Spleen (tissue), 13 donors: ENCODE results near the gene FADS1. TPM values are rescaled to one million over a fixed set of nuclear protein-coding genes. Genes with fewer than 3 reads are reported as not detected.
A peak's percentile ranks its signal among the peaks of the same experiment; 100 is the strongest.

Experiments used
- DNase-seq: peaks from one replicate; pipeline ENCODE4 v3.0.0-alpha.2; 2020
- H3K27ac ChIP-seq, 8 donors: fragments of 200-600 bp; sonication (generic) in 7 of 8; 1 replicate in 4 of 8; 2 replicates in 4 of 8; pipeline versions ENCODE4 v1.5.0 to v1.8.0; 2016 to 2021; ENCODE audit warnings: inconsistent platforms in 4 of 8, mild to moderate bottlenecking in 4 of 8, moderate library complexity in 1 of 8
- H3K27me3 ChIP-seq, 7 donors: fragments of 200-600 bp; sonication (generic) in 6 of 7; replicated peaks in 1 of 7; 1 replicate in 4 of 7; 2 replicates in 3 of 7; pipeline versions ENCODE4 v1.5.0 to v1.8.0; 2016 to 2021; ENCODE audit warnings: inconsistent platforms in 3 of 7, mild to moderate bottlenecking in 1 of 7
- H3K36me3 ChIP-seq, 6 donors: fragments of 200-600 bp; sonication (generic) in 5 of 6; 1 replicate in 4 of 6; 2 replicates in 2 of 6; pipeline versions ENCODE4 v1.5.0 to v1.8.0; 2016 to 2021; ENCODE audit warnings: inconsistent platforms in 2 of 6
- H3K4me1 ChIP-seq, 6 donors: fragments of 200-600 bp; sonication (generic) in 5 of 6; 1 replicate in 3 of 6; 2 replicates in 3 of 6; pipeline versions ENCODE4 v1.5.0 to v1.8.0; 2016 to 2021; ENCODE audit warnings: inconsistent platforms in 3 of 6
- H3K4me3 ChIP-seq, 8 donors: fragments of 200-600 bp; sonication (generic) in 7 of 8; 1 replicate in 4 of 8; 2 replicates in 4 of 8; pipeline versions ENCODE4 v1.5.0 to v1.8.0; 2016 to 2021; ENCODE audit warnings: inconsistent platforms in 4 of 8, mild to moderate bottlenecking in 4 of 8, moderate library complexity in 2 of 8
- H3K9me3 ChIP-seq, 8 donors: fragments of 200-600 bp; sonication (generic) in 7 of 8; 1 replicate in 4 of 8; 2 replicates in 4 of 8; pipeline versions ENCODE4 v1.5.0 to v1.8.0; 2016 to 2021; ENCODE audit warnings: inconsistent platforms in 4 of 8
- CTCF ChIP-seq, 11 experiments: fragments of 200-600 bp in 7 of 11; fragments of 450-650 bp in 4 of 11; sonication (generic) in 4 of 11; IDR thresholded peaks in 8 of 11; conservative IDR thresholded peaks in 3 of 11; 1 replicate in 7 of 11; 2 replicates in 4 of 11; pipeline versions ENCODE4 v1.4.0 to v1.8.0; 2016 to 2021; ENCODE audit warnings: antibody characterized with exemption in 11 of 11, inconsistent platforms in 4 of 11, mild to moderate bottlenecking in 1 of 11
- POLR2A ChIP-seq, 3 donors: fragments of 450-650 bp; IDR thresholded peaks; one replicate each; pipeline ENCODE4 v1.5.1; 2017; ENCODE audit warnings: antibody characterized with exemption in 3 of 3, mild to moderate bottlenecking in 1 of 3
- POLR2AphosphoS5 ChIP-seq, 3 donors: sonication (generic); formaldehyde crosslinking; IDR thresholded peaks; one replicate each; pipeline ENCODE4 v1.5.1; 2017; ENCODE audit warnings: antibody characterized with exemption in 3 of 3
- WGBS, 5 donors: extraction: QIAGEN DNeasy Blood & Tissue Kit in 3 of 5; methylation state at CpG; one replicate each; pipeline versions ENCODE4 v1.1.5 to v1.1.7; 2013 to 2018; 5-methylcytosine and 5-hydroxymethylcytosine counted together
- intact Hi-C: fragments of 100-400 bp; cut with DNase I; formaldehyde crosslinking; loops from one replicate; pipeline ENCODE4 v1.15.0; 2023; ENCODE audit warnings: low total_unique reads
- long read RNA-seq, 2 donors: transcript quantifications; one replicate each; lab custom pipeline, GENCODE V29; 2026
- polyA plus RNA-seq, 3 donors: library from polyadenylated mRNA; stranded (reverse); fragments of 200-250 nt; gene quantifications; one replicate each; pipeline ENCODE4 v1.2.1, GENCODE V29; 2013
- total RNA-seq, 7 donors: library from RNA; depleted of rRNA in 3 of 7; stranded (reverse); fragments of >200 nt in 3 of 7; fragmentation: NEBNext Ultra II Directional in 4 of 7; extraction: Animal tissue kit (Norgen Biotek cat#: 25700) in 4 of 7; gene quantifications; one replicate each; pipeline versions ENCODE4 v1.1.0 to v1.2.1, GENCODE V29; 2016 to 2021
- donor health status: healthy with polysubstance abuse.
- donor health status: DM: no; HTN: no; CAD: no; lungs with moderate emphysema.
- donor health status: DM: no; HTN: no; CAD: no.
- donor health status: Bipolar disorder and iron deficiency.
- donor health status: healthy.
- donor health status: DM: no; HTN: no; CAD: no.
- donor health status: DM: yes; HTN: yes; CAD: no.

Gene FADS1
- total RNA-seq (10 to 100 TPM in 6 of 7 donors, 1 to 10 TPM in 1; 8.6 to 25.6 (median 12.9) TPM), polyA plus RNA-seq (1 to 10 TPM; 2.2 to 6.7 (median 3.3) TPM)
- long read RNA-seq, donor 1, full-length matches to known transcripts = 6 of 24 reads
- long read RNA-seq, donor 1, partial matches to known transcripts = 18 of 24 reads
- long read RNA-seq, donor 1, other reads (novel, unspliced or antisense) = 0 of 24 reads
- long read RNA-seq, donor 2, full-length matches to known transcripts = 2 of 17 reads
- long read RNA-seq, donor 2, partial matches to known transcripts = 5 of 17 reads
- long read RNA-seq, donor 2, other reads (novel, unspliced or antisense) = 10 of 17 reads

- H3K9me3 ChIP-seq = no peaks in the 10 kb centered on the region
- peaks cover 0 to 34% (median 8%) of the 10 kb centered on the region in 7 donors for H3K27me3 ChIP-seq
- intact Hi-C loops = no loop called here
- H3K27ac ChIP-seq = peak within 1 kb of the TSS; percentile 77 to 95 (median 92)
- DNase-seq = peak; percentile 92
- WGBS, 5 donors = 0 to 1% (median 1%) methylated on average over 26 to 73 of the region's 73 CpGs
- peaks cover 0 to 7% (median 0%) of the 10 kb centered on the region in 6 donors for H3K36me3 ChIP-seq
- H3K4me1 ChIP-seq = peaks cover 3 to 39% (median 26%) of the 10 kb centered on the region in 6 donors
- H3K4me3 ChIP-seq = peak within 1 kb of the TSS; percentile 56 to 85 (median 70)
- TF ChIP-seq POLR2A (IDR thresholded peaks at IDR 0.05) (no peak), CTCF (IDR thresholded peaks at IDR 0.05 in 8 of 11, conservative IDR thresholded peaks at IDR 0.05 in 3 of 11) (peak in 10 of 11 experiments; percentile 14 to 78 (median 58)), POLR2AphosphoS5 (IDR thresholded peaks at IDR 0.05) (peak; percentile 63 to 89 (median 84))
Observed at GRCh38 chr11:61816736-61817455, at the start of gene FADS1. Gene FADS1 (minus strand): TSS chr11:61817003. CDS start chr11:61816929, 74 bp downstream.

- DNase-seq = no peak
- peaks cover 5 to 12% (median 9%) of the 10 kb centered on the region in 6 donors for H3K4me1 ChIP-seq
- no peaks in the 10 kb centered on the region for H3K9me3 ChIP-seq
- H3K27me3 ChIP-seq = peaks cover 0 to 8% (median 0%) of the 10 kb centered on the region in 7 donors
- peaks cover 0 to 24% (median 0%) of the 10 kb centered on the region in 6 donors for H3K36me3 ChIP-seq
- no peak overlapping the region for H3K27ac ChIP-seq
- intact Hi-C loops = no loop called here
- H3K4me3 ChIP-seq = no peak overlapping the region
- WGBS, 5 donors = 80 to 84% (median 82%) methylated on average over 15 to 18 of the region's 18 CpGs
- TF ChIP-seq POLR2AphosphoS5 (IDR thresholded peaks at IDR 0.05) = peak in 1 of 3 donors; percentile 19
- TF ChIP-seq POLR2A (IDR thresholded peaks at IDR 0.05) = no peak
- TF ChIP-seq CTCF (IDR thresholded peaks at IDR 0.05 in 8 of 11, conservative IDR thresholded peaks at IDR 0.05 in 3 of 11) = no peak
Observed at GRCh38 chr11:61866231-61866957, 49.6 kb upstream of the FADS1 start.

GRCh38 chr11:61864814-61865775 lies 48.3 kb upstream of the FADS1 start:
- H3K9me3 ChIP-seq = no peaks in the 10 kb centered on the region
- no peak overlapping the region for H3K4me3 ChIP-seq
- no peak overlapping the region for H3K27ac ChIP-seq
- no peak for DNase-seq
- TF ChIP-seq POLR2AphosphoS5 (IDR thresholded peaks at IDR 0.05) = no peak
- TF ChIP-seq CTCF (IDR thresholded peaks at IDR 0.05 in 8 of 11, conservative IDR thresholded peaks at IDR 0.05 in 3 of 11) = no peak
- no peak for TF ChIP-seq POLR2A (IDR thresholded peaks at IDR 0.05)
- intact Hi-C loops = no loop called here
- H3K4me1 ChIP-seq = peaks cover 0 to 15% (median 0%) of the 10 kb centered on the region in 6 donors
- peaks cover 0 to 32% (median 0%) of the 10 kb centered on the region in 6 donors for H3K36me3 ChIP-seq
- 87 to 98% (median 95%) methylated on average over 17 to 20 of the region's 20 CpGs for WGBS, 5 donors
- peaks cover 0 to 4% (median 0%) of the 10 kb centered on the region in 7 donors for H3K27me3 ChIP-seq
